ENCODE data around the gene CGRRF1.

GRCh38 chr14:54532111-54533012, 22.7 kb downstream of the CGRRF1 start:
- TF ChIP-seq CTCF (IDR thresholded peaks at IDR 0.05; ENCODE audit: low read depth, low read length, poor library complexity, severe bottlenecking): no peak
- no peak for TF ChIP-seq EZH2phosphoT487 (IDR thresholded peaks at IDR 0.05; ENCODE audit: borderline replicate concordance, low read length)
